ENCODE data around the gene LY86.
"Not testable (repeated sequence)": the region's sequence is repeated elsewhere in the genome, so short reads cannot be mapped to it uniquely, and the experiment has no call there.

LY86 gene

GRCh38 chr6:6593867-6594468, 5.4 kb downstream of the LY86 start:
- in situ Hi-C loops (cut with MboI; ENCODE audit: low sequenced_read_pairs), result no loop called here

DNA sequence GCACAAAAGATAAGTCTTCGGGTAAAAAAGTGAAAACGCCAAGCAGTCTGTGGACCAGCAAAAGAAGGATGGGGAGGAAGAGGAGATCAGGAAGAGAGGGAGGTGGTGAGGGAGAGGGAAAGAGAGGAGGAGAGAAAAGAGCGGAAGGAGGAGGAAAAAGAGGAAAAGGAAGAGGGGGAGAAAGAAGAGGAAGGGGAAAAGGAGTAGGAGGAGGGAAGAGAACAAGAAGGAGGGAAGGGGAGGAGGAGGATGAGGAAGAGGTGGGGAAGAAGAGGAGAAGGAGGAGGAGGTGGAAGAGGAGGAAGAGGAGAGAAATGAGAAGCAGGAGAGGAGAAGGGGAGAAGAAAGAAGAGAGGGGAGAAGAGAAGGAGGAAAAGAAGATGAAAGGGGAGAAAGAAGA, 6.5 kb downstream of the LY86 start:
- in situ Hi-C loops (cut with MboI; ENCODE audit: low sequenced_read_pairs), result no loop called here

GRCh38 chr6:6595952-6596351, 7.4 kb downstream of the LY86 start:
- in situ Hi-C loops (cut with MboI; ENCODE audit: low sequenced_read_pairs), result no loop called here

DNA sequence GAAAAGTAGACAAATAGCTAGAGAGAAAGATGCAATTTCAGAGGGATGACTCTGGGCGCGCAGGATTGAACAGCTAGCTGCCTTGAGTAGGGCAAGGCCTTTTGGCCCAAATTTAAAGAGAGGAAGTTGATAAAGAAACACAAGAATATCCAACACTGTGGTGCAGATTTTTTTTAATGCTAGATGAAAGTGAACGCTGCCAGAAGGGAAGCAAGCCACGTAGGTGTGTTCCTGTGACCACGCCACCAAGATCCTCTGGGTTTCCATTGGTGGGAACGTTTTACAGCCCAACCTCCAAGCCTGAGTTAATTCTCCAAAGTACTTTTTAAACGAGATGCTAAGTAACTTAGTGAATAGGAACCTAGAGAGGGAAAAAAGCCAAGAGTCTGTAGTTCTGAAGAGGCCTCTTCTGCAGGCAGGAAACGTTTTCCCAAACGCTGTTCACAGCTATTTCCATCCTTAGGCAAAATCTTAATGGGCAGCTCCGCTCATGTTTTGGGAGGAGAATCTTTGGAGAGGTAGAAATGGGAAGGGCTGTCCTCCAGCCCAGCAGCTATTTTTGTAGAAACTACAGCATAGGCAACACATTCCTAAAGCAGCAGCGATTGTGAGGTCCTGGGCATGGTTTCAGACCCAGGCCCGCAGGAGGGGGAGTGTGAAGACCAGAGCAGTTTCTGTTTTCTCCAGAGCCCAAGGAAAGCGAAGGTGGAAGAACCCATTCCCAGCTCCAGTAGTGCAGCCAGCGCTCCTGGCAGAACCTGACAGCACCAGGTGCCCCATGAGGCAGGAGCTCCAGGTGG, 8.2 kb downstream of the LY86 start:
- in situ Hi-C loops (cut with MboI; ENCODE audit: low sequenced_read_pairs), result no loop called here

DNA sequence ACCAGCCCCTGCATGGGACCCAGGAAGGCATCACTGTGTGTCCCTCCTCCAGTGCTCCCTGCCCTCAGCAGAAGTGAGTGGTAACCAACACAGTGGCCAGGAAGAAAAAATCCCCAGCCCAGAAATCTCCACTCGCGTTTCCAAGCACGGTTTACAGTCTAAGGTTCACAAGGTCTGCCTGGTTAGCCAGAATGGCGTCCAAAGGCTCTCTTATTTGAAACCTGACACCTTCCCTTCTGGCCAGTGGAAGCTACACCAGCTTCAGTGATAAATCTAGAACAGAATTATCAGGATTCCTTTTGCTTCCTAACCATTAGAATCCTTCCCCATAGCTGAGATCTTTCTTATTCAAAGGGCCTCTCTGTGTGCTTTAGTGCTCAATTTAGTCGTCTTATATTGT, 9.2 kb downstream of the LY86 start:
- in situ Hi-C loops (cut with MboI; ENCODE audit: low sequenced_read_pairs), result no loop called here

GRCh38 chr6:6599468-6599873, 11.0 kb downstream of the LY86 start:
- in situ Hi-C loops (cut with MboI; ENCODE audit: low sequenced_read_pairs), result no loop called here

- in situ Hi-C loops (cut with MboI; ENCODE audit: low sequenced_read_pairs), result no loop called here
Measured at GRCh38 chr6:6600875-6601274, 12.4 kb downstream of the LY86 start.

DNA sequence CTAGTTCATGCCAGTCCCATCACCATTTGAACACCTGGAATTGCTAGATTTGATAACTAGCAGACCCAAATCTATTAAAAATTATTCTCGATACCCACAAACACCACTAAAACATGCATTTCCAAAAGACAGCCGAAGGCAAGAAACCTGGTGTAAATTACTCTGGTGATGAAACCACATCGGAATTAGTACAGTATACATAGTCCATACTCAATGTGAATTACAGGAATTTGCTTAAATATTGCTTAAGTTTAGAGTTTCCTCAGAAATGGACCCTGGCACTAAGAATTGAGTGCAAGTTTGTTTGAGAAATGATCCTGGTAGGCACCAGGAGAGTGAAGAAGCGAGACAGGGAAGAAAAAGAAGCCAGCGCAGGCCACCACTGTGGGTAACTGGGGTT, 13.7 kb downstream of the LY86 start:
- in situ Hi-C loops (cut with MboI; ENCODE audit: low sequenced_read_pairs), result no loop called here

- in situ Hi-C loops (cut with MboI; ENCODE audit: low sequenced_read_pairs), result no loop called here
Measured at GRCh38 chr6:6603317-6603716, 14.8 kb downstream of the LY86 start.

GRCh38 chr6:6604015-6604414, 15.5 kb downstream of the LY86 start:
- in situ Hi-C loops (cut with MboI; ENCODE audit: low sequenced_read_pairs), result no loop called here

GRCh38 chr6:6604566-6604965, 16.0 kb downstream of the LY86 start:
- in situ Hi-C loops (cut with MboI; ENCODE audit: low sequenced_read_pairs), result no loop called here

- in situ Hi-C loops (cut with MboI; ENCODE audit: low sequenced_read_pairs), result no loop called here
Measured at GRCh38 chr6:6605873-6606272, 17.4 kb downstream of the LY86 start.

GRCh38 chr6:6606391-6607030, 18.0 kb downstream of the LY86 start:
- in situ Hi-C loops (cut with MboI; ENCODE audit: low sequenced_read_pairs), result not testable (repeated sequence)

GRCh38 chr6:6609450-6609849, 20.9 kb downstream of the LY86 start:
- in situ Hi-C loops (cut with MboI; ENCODE audit: low sequenced_read_pairs), result no loop called here

- in situ Hi-C loops (cut with MboI; ENCODE audit: low sequenced_read_pairs), result no loop called here
Measured at GRCh38 chr6:6610031-6610591, 21.6 kb downstream of the LY86 start.

DNA sequence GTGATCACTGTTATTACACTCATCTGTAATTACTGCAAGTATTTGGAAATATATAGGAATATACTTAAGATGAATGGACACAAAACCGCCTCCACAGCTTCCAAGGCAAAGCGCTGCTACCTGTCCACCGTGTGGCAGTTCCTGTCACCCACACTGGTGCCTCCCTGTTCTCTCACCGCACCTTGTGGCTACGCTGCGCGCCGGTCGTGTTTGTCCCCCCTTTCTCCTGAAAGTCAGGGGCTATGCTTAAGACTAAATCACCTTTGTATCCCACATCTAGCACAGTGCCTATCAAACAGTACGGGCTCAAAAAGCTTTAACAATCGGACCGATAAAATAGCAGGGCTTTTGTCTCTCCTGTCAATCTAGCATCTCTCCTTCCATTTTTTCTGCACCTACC, 23.0 kb downstream of the LY86 start:
- in situ Hi-C loops (cut with MboI; ENCODE audit: low sequenced_read_pairs), result no loop called here

GRCh38 chr6:6612308-6612707, 23.8 kb downstream of the LY86 start:
- in situ Hi-C loops (cut with MboI; ENCODE audit: low sequenced_read_pairs), result no loop called here

DNA sequence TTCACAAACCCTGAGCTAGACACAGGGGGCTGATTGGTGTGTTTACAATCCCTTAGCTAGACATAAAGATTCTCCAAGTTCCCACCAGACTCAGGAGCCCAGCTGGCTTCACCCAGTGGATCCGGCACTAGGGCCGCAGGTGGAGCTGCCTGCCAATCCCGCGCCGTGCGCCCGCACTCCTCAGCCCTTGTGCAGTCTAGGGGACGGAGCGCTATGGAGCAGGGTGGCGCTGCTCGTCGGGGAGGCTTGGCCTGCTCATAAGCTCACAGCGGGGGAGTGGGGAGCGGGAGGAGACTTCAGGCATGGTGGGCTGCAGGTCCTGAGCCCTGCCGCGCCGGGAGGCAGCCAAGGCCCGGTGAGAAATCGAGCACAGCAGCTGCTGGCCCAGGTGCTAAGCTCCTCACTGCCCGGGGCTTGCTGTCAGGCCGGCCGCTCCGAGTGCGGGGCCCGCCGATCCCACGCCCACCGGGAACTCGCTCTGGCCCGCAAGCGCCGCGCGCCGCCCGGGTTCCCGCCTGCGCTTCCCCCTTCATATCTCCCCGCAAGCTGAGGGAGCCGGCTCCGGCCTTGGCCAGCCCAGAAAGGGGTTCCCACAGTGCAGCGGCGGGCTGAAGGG, 24.7 kb downstream of the LY86 start:
- in situ Hi-C loops (cut with MboI; ENCODE audit: low sequenced_read_pairs), result not testable (repeated sequence)

DNA sequence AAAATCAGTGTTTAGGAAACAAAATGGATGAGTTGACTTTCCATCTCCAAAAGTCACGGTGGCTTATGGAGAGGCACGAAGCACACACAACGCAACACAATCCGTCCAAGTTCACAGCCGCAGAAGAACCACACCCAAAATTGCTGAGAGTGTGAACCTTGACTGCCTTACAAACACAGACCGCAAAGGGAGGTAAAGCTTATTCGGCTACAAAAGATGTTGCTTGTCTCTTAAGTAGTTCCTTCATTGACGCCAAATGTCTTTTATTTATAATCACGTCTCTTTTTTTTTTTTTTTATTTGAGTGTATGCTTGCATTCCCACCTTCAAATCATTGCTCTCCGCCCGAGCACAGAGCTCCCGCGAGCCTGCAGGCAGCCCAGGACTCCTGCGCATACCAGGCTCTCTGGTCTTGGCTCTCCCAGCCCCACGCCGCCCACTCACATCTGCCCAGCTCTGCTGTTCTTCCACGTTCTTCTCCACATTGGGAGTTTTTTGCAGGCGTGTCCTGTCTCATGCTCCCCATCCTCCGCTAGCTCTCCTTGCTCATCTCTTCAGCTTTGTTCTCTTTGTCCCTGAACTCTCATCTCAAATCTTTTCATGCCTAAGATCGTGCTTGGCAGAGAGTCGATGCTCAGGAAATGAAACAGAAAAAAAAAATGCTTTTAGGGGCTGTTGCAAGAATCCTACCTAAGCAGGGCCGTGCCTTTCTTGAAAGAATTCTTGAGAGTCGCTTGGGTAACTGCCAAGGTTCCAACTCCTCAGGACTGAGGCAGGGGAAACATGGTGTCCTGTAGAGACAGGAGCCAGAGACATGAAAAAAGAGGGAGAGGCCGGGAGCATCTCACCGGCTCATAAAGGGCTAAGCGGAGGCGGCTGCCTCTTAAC, 25.8 kb downstream of the LY86 start:
- in situ Hi-C loops (cut with MboI; ENCODE audit: low sequenced_read_pairs), result no loop called here

DNA sequence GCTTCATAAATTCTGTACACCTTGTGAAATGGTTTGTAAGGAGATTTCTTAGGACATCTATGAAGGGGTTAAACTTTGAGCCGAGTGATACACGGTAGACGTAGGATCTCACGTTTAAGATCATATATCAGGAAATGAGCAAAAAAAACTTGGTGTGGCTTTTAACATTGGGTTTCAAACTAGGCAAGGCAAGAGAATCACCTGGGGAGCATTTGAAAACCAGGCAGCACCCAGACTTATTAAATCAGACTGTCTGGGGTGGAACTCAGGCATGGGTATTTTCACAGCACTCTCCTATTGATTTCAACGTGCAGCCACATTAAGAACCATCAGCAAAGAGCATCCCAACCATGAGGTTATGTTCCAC, 26.4 kb downstream of the LY86 start:
- in situ Hi-C loops (cut with MboI; ENCODE audit: low sequenced_read_pairs), result no loop called here

GRCh38 chr6:6616656-6617055, 28.1 kb downstream of the LY86 start:
- in situ Hi-C loops (cut with MboI; ENCODE audit: low sequenced_read_pairs), result no loop called here

Measured in HL-60/S4 treated with retinoic acid at 250 ng/mL for 4 days and 3 days (cell line).